ENCODE data around the gene MEA1.

The MEA1 gene

GRCh38 chr6:42963179-42963854, 50.4 kb downstream of the MEA1 start:
- DNase-seq (ENCODE audit: low spot score) (no peak), ATAC-seq (ENCODE audit: low read depth) (no peak)
- no peak for TF ChIP-seq CTCF (IDR thresholded peaks at IDR 0.05; ENCODE audit: poor library complexity, severe bottlenecking)
- Histone ChIP-seq H3K27me3 (ENCODE audit: insufficient read depth, poor library complexity, severe bottlenecking) (no peaks in the 10 kb centered on the region), H3K36me3 (ENCODE audit: low read depth) (no peaks in the 10 kb centered on the region), H3K4me3 (ENCODE audit: severe bottlenecking) (no peak overlapping the region), H3K9me3 (ENCODE audit: severe bottlenecking) (no peaks in the 10 kb centered on the region), H3K4me1 (ENCODE audit: insufficient read depth, poor library complexity, severe bottlenecking) (no peaks in the 10 kb centered on the region), H3K27ac (ENCODE audit: poor library complexity, severe bottlenecking) (no peak overlapping the region)

- no peak for TF ChIP-seq CTCF (IDR thresholded peaks at IDR 0.05; ENCODE audit: poor library complexity, severe bottlenecking)
- Histone ChIP-seq H3K36me3 (ENCODE audit: low read depth) (no peaks in the 10 kb centered on the region), H3K4me3 (ENCODE audit: severe bottlenecking) (no peak overlapping the region), H3K27ac (ENCODE audit: poor library complexity, severe bottlenecking) (no peak overlapping the region), H3K4me1 (ENCODE audit: insufficient read depth, poor library complexity, severe bottlenecking) (no peaks in the 10 kb centered on the region), H3K9me3 (ENCODE audit: severe bottlenecking) (no peaks in the 10 kb centered on the region), H3K27me3 (ENCODE audit: insufficient read depth, poor library complexity, severe bottlenecking) (no peaks in the 10 kb centered on the region)
- no peak for ATAC-seq (ENCODE audit: low read depth)
- DNase-seq (ENCODE audit: low spot score), result no peak
Observed at GRCh38 chr6:42962502-42963178, 51.1 kb downstream of the MEA1 start.

- H3K9me3 ChIP-seq (ENCODE audit: severe bottlenecking), result no peaks in the 10 kb centered on the region
- TF ChIP-seq CTCF (IDR thresholded peaks at IDR 0.05; ENCODE audit: poor library complexity, severe bottlenecking), result no peak
- DNase-seq (ENCODE audit: low spot score), result no peak
- no peaks in the 10 kb centered on the region for H3K27me3 ChIP-seq (ENCODE audit: insufficient read depth, poor library complexity, severe bottlenecking)
- no peaks in the 10 kb centered on the region for H3K4me1 ChIP-seq (ENCODE audit: insufficient read depth, poor library complexity, severe bottlenecking)
- no peaks in the 10 kb centered on the region for H3K36me3 ChIP-seq (ENCODE audit: low read depth)
- H3K27ac ChIP-seq (ENCODE audit: poor library complexity, severe bottlenecking), result no peak overlapping the region
- H3K4me3 ChIP-seq (ENCODE audit: severe bottlenecking), result no peak overlapping the region
- no peak for ATAC-seq (ENCODE audit: low read depth)
Observed at GRCh38 chr6:42962096-42962495, 51.6 kb downstream of the MEA1 start.

Measured in RWPE2 (cell line).